ENCODE measurements around the gene DNAJB9. TPM values are rescaled to one million over a fixed set of nuclear protein-coding genes. Genes with fewer than 3 reads are reported as not detected.

DNAJB9 gene
- total and polyA plus RNA-seq, 2 of the 8 experiments (the other 6 are each of a cell fraction or from before 2014, with no cell fraction given) = 1.8 to 9.7 TPM

GRCh38 chr7:108569381-108570145 lies at the start of gene DNAJB9, which contains the start of gene THAP5 (continued):
- peak in 1 of 2 experiments; percentile 43; a peak in 1 of 4 replicates for TF ChIP-seq HDAC2 (IDR thresholded peaks at IDR 0.05; ENCODE audit: borderline replicate concordance in 1 of 2, low read depth in 2 of 2, low read length in 2 of 2)
- TF ChIP-seq TEAD4 (IDR thresholded peaks at IDR 0.05; ENCODE audit: low read depth, low read length) = peak; percentile 25; the same call in 1 of the 2 replicates
- TF ChIP-seq JUND (IDR thresholded peaks at IDR 0.05; ENCODE audit: low read length) = no peak; the same call in 1 of the 2 replicates
- TF ChIP-seq, protein P1, sequence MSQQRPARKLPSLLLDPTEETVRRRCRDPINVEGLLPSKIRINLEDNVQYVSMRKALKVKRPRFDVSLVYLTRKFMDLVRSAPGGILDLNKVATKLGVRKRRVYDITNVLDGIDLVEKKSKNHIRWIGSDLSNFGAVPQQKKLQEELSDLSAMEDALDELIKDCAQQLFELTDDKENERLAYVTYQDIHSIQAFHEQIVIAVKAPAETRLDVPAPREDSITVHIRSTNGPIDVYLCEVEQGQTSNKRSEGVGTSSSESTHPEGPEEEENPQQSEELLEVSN (IDR thresholded peaks at IDR 0.05) = peak; percentile 95
- no peak for TF ChIP-seq KDM1A (IDR thresholded peaks at IDR 0.05; ENCODE audit: borderline replicate concordance, low read length)
- TF ChIP-seq CHD2 (IDR thresholded peaks at IDR 0.05; ENCODE audit: low read length) = no peak; the same call in 1 of the 2 replicates
- no peak for TF ChIP-seq EGR1 (IDR thresholded peaks at IDR 0.05; ENCODE audit: borderline replicate concordance, low read depth, low read length)
- no peak for TF ChIP-seq BACH1 (IDR thresholded peaks at IDR 0.05; ENCODE audit: low read length)
- TF ChIP-seq POU5F1 (IDR thresholded peaks at IDR 0.05; ENCODE audit: low read depth, low read length) = no peak
- TF ChIP-seq MAFK (IDR thresholded peaks at IDR 0.05; ENCODE audit: low read depth, low read length) = no peak
- TF ChIP-seq SIX5 (IDR thresholded peaks at IDR 0.05; ENCODE audit: low read depth, low read length) = no peak
- no peak for TF ChIP-seq CEBPB (IDR thresholded peaks at IDR 0.05; ENCODE audit: low read depth, low read length)
- TF ChIP-seq, protein P2, sequence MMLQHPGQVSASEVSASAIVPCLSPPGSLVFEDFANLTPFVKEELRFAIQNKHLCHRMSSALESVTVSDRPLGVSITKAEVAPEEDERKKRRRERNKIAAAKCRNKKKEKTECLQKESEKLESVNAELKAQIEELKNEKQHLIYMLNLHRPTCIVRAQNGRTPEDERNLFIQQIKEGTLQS (IDR thresholded peaks at IDR 0.05; ENCODE audit: insufficient read depth, low read depth, low read length) = peak; percentile 91
- TF ChIP-seq SP4 (IDR thresholded peaks at IDR 0.05; ENCODE audit: low read length) = peak; percentile 67
- 0 out of 2 replicates have a peak, but pooled peaks have one; percentile 34 for TF ChIP-seq YY1 (IDR thresholded peaks at IDR 0.05; ENCODE audit: low read depth, low read length)
- peak; percentile 89 for TF ChIP-seq TBP (IDR thresholded peaks at IDR 0.05; ENCODE audit: low read depth, low read length)
- TF ChIP-seq PHF8 (conservative IDR thresholded peaks at IDR 0.05; ENCODE audit: low read depth, low read length) = peak; percentile 86
- TF ChIP-seq HDAC6 (IDR thresholded peaks at IDR 0.05; ENCODE audit: low read depth, low read length) = no peak
- TF ChIP-seq GABPA (IDR thresholded peaks at IDR 0.05; ENCODE audit: borderline replicate concordance, insufficient read depth, low read length) = peak; percentile 90; the same call in 1 of the 2 replicates
